GM10847 (cell line): ENCODE measurements around the gene DNAJC8.
A peak's percentile ranks its signal among the peaks of the same experiment; 100 is the strongest.

ENCODE experiments used
- POLR2A ChIP-seq: IDR thresholded peaks from 2 replicates; pipeline ENCODE4 v1.6.1; 2011; ENCODE audit not compliant: insufficient read length; ENCODE audit errors: extremely low read depth

Gene DNAJC8

DNA sequence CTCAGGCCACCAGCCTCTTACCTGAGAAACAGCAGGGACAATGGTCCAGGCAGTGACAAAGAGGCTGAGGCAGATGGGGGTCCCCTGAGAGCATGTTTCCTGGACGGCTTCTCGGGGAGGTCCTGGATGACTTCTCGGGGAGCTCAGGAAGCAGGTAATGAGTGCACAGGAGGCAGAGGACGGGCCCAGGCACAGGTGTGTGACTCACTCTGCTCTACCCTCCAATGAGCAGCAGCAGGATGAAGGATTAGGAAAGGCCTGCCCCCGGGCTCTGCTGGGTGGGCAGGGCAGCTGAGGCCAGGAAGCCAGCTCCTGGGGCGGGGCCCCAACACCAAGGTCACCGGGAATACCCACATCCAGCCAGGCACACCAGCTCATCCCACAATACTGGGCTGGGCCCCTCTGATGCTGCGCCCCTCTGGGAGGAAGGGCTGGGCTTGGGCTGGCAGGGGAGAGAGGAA, 39.1 kb downstream of the DNAJC8 start:
- no peak for TF ChIP-seq POLR2A

DNA sequence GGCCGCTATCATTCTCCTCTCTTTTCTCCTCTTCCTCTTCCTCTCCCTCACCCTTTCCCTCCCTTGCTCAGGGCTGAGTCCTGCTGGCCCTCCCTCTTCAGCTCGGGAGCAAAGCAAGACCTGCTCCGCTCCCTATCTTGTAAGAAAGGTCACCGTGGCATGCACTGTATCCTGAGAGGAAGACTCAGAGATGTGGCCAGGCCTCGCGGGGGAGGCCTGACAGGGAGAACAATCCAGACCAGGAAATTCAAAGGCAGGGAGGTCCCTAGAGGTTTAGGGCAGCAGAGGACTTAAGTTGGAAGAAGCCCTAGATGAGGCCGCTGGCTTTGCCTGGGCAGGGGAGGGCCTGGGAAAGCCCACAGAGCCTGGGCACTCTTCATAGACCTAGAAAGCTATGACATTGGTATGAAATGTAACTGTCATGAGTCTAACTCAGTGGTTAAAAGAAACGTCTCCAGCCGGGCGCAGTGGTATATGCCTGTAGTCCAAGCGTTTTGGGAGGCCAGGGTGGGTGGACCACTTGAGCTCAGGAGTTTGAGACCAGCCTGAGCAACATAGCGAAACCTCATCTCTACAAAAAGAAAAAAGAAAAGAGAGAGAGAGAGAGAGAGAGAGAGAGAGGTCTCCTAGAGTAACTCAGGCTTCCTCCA, 41.7 kb downstream of the DNAJC8 start:
- no peak for TF ChIP-seq POLR2A

DNA sequence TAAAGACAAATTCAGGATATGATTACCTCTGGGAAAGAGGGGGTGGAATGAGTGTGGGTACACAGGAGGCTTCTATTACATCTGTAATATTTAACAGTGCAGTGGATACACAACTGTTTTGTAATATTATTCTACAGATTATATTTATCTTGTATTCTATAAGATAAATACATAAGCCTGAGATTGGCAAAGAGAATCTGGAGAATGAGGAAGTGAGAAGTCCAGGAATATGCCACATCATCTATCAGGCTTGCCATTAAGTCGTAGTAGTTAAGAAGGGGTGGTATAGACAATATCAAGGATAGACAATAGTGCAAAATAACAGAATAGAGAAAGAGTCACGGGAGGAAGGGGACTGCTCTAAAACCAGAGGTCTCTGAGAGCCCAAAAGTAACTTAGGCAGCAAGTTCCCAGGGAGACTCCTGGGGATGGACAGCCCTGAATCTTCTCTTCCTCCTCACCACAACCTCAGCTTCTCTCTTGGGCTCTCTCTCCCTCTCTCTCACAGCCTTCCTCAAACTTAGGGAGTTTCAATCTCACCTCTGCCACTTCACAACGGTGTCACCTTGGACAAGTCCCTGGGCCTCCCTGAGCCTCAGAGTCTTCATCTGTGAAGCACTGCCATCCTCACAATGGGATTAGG, 42.4 kb downstream of the DNAJC8 start:
- no peak for TF ChIP-seq POLR2A

DNA sequence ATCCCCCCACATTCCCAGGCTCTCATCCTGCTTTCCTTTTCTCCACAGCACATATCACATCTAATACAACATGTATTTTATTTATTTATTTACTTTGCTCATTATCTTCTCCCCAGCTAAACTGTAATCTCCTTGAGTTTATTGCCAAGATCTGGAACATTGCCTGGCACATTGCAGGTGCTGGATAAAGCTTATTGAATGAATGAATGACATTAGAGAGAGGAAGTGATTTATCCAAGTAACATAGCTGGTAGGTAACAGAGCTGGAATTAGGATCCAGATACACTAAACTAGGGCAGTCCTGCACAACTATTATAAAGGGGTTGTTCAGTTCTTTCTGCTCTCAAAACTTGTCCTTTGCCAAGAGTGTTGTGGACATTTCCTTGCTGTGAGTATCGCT, 47.8 kb downstream of the DNAJC8 start:
- no peak for TF ChIP-seq POLR2A

DNA sequence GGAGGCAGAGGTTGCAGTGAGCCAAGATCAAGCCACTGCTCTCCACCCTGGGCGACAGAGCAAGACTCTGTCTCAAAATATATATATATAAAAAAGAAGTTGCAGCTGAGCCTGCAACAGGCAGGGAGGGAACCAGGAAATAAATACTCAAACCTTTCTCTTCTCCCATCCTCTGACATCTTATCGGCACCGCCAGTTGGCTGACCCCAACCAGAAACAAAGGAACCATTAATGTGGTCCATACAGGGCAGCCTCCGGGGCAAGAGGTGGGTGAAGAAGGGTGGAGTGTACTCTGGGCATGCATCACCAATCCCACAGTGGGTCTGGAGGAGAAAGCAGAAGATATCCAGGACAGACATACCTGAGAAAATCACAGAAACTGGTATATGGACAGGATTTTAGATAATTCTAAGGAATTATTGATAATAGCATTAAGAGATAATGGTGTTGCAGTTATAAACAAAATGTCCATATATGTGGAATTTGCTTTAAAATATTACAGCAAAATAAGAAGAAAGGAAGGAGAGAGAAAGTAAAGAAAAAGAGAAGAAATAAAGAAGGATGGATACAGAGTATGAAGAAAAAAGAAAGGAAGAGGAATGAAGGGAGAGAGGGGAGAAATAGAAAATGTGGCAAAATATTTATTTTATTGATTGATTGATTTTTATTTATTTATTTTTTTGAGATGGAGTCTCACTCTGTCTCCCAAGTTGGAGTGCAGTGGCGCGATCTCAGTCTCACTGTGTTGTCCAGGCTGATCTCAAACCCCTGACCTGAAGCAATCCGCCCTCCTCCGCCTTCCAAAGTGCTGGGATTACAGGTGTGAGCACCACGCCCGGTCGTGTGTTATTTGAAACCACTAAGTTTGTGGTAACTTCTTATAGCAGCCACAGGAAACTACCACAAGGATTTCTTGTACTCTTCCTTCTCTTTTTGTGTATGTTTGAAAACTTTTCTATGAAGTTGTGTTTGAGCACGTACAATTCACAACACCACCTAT, 52.2 kb downstream of the DNAJC8 start:
- TF ChIP-seq POLR2A, result no peak

DNA sequence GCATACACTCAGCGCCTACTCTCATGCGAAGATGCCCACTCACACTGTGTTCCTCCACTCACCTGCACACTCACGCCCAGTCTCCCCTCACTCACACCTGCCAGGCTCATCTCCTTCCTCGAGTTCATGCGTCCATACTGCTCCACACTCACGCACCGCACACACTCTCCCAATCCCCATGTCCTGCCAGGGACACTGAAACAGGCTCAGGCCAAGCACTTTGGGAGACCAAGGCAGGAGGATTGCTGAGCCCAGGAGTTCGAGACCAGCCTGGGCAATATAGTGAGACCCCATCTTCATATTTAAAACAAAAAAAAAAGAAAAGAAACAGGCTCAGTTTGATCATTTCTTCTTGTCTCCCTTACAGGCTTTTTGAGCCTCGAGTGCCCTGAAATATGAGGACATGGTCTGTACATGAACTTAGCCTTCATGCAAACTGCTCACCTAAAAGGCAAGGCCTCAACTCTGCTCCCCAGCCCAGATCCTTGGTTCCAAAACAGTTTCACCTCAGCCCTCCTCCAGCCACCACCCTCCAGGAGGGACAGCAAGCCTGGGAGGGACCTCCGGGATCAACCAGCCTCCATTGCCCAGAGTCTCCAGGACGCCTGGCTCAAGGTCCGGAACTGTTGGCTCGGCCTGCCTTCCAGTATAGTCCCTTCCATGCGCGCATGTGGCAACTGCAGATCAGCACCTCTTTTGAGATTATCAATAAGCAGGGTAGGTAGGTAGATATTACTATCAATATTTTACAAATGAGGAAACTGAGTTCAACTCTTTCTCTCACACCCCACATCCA, 53.9 kb downstream of the DNAJC8 start:
- no peak for TF ChIP-seq POLR2A

DNA sequence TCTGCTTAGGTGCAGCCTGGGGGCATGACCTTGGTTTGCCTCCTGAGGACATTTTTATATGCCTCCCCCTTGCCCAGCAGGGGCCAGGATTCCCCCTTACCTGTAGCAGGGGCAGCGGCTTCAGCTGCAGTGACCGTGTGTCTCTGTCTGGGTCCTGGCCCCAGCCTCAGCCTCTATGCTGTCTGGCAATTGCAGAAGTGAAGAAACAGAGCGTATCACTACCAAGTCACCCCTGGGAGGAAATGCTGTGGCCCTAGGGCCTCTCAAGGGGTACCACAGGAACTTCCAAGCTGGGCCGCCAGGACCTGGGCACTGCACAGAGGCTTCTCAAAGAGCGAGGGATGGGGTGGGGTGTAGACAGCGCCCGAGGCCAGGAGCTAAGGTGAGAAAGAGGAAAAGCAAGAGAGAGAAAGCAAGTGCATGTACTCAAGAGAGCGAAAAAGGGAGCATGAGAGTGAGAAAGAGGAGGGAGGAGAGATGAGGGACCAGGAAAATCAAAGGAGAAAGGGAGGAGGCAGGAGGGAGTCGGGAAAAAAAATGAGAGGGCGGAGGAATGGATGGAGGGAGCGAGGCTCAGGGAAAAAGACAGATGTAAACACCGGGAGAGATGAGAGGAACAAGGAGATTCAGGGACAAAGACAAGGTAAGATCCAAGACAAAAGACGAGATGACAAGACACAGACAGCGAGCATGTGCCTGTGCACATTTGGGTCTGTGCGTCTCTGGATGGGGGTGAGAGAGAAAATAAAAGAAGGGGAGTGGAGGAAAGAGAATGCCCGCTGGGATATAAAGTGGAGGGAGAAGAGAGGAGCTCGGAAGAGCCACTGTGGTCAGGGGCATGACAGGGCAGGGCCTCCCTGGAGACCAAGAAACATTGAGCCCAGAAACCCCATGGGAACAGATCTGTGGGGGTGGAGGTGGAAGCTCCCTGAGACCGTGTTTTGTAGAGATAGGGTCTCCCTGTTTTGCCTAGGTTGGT, 56.0 kb downstream of the DNAJC8 start, which contains the start of gene PTAFR:
Gene PTAFR (minus strand): TSS at position 199 of the 979 bp plus-strand sequence. CDS start 25,669 bp downstream, outside the sequence.
- TF ChIP-seq POLR2A, result peak; percentile 17

DNA sequence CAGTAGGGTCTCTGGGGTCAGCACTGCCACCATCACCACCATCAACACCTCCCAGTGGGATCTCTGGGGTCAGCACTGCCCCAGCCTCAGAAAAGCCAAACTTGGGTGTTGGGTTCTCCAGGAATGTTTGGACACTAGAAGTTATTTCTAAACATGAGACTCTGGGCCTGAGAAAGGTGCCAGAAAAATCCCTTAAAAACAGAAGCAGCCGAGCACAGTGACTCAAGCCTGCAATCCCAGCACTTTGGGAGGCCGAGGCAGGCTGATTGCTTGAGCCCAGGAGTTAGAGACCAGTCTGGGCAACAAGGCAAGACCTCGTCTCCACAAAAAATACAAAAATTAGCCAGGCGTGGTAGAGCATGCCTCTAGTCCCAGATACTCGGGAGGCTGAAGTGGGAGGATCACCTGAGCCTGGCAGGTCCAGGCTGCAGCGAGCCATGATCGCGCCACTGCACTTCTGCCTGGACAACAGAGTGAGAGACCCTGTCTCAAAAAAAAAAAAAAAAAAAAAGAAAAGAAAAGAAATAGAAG, 56.8 kb downstream of the DNAJC8 start:
- TF ChIP-seq POLR2A, result no peak

DNA sequence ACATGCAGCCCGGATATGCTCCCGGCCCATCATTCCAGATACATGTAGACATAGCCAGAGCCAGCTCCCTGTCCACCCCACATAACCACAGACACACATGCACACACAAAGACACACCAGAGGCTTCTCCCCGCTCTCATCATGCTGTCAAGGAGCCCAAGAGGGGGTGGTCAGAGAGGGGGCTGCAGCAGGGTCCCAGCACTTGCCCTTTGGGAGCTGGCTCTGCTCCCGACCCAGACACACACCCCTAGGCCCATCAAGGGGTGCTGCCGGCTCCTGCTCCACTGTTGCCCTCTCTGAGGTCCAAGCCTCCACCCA, 58.9 kb downstream of the DNAJC8 start:
- no peak for TF ChIP-seq POLR2A

DNA sequence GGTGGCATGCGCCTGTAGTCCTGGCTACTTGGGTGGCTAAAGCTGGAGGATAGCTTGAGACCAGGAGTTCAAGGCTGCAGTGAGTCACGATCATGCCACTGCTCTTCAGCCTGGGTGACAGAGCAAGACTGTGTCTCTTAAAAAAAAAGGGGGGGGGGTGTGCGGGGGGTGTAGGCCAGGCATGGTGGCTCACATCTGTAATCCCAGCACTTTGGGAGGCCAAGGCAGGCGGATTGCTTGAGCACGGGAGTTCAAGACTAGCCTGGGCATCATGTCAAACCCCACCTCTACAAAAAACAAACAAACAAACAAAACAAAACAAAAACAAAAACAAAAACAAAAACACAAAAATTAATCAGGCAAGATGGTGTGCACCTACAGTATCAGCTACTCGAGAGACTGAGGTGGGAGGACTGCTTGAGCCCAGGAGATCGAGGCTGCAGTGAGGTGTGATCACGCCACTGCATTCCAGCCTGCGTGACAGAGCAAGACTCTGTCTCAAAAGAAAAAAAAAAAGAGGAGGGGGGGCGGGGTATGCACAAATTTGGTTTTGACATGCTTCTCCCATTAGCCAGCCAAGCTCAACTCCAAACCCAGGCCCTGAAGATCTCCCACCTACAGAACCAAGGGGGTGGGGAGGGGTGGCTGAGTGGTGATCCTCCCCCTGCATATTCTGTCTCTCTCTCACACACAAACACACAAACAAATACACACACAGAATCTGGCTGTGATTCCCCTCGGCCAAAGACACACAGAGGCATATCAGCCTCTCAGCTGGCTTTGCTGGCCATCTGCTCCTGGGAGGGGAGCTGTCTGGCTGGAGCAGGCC, 59.5 kb downstream of the DNAJC8 start:
- TF ChIP-seq POLR2A, result no peak

DNA sequence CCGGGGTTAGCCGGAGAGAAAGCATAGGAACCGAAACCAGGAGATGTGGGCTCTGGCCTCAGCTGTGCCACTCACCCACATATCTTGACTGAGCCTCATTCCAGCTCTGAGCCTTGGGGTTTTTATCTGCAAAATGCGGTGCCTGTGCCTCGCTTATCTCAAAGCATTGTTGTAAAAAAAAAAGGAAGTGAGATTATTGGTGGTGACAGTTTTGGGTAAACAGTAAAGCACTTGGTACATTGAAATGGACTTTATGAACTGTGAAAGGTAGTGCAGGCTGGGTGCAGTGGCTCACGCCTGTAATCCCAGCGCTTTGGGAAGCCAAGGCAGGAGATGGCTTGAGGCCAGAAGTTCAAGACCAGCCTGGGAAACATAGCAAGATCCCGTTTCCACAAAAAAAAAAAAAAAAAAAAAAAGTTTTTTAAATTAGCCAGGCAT, 60.1 kb downstream of the DNAJC8 start:
- TF ChIP-seq POLR2A, result no peak

DNA sequence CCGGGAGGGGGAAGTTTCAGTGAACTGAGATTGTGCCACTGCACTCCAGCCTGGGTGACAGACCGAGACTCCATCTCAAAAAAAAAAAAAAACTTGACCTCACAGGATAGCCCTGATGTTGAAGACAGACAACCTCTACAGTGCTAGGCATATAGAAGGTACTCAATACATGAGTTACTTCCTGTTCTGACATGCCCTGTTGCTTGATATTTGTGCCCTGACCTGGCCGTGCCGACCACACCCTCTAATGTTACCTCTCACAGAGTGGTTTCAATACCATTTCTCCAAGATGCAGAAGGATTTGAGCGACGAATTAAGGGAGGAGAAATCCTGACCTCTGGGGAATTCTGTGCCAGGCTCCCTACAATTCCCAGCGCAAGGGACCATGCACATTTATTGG, 61.6 kb downstream of the DNAJC8 start:
- no peak for TF ChIP-seq POLR2A
